Thymus (tissue), 11 donors: ENCODE data around the gene VTI1A. TPM values are rescaled to one million over a fixed set of nuclear protein-coding genes. Genes with fewer than 3 reads are reported as not detected.

Experiments
- DNase-seq, 9 donors: peaks; one replicate each; pipeline ENCODE4 v3.0.0-alpha.2; 2013; ENCODE audit warnings: low spot score in 9 of 9, low read depth in 6 of 9, missing footprints in 1 of 9
- H3K27ac ChIP-seq, 2 donors: one replicate each; pipeline ENCODE4 v1.5.1; 2013; ENCODE audit warnings: control low read depth in 1 of 2, low read depth in 1 of 2, low read length in 1 of 2, mild to moderate bottlenecking in 1 of 2, moderate library complexity in 1 of 2
- H3K27me3 ChIP-seq, 2 donors: one replicate each; pipeline ENCODE4 v1.5.1; 2013; ENCODE audit warnings: low read length in 1 of 2; ENCODE audit not compliant: control insufficient read depth in 2 of 2, insufficient read depth in 1 of 2
- H3K36me3 ChIP-seq, 2 donors: one replicate each; pipeline ENCODE4 v1.5.1; 2013; ENCODE audit warnings: low read length in 1 of 2, mild to moderate bottlenecking in 1 of 2, moderate library complexity in 1 of 2; ENCODE audit not compliant: control insufficient read depth in 2 of 2, insufficient read depth in 2 of 2
- H3K4me1 ChIP-seq, 2 donors: one replicate each; pipeline ENCODE4 v1.5.1; 2013; ENCODE audit warnings: low read length in 2 of 2; ENCODE audit not compliant: control insufficient read depth in 2 of 2, insufficient read depth in 2 of 2
- H3K4me3 ChIP-seq, 2 donors: one replicate each; pipeline ENCODE4 v1.5.1; 2013; ENCODE audit warnings: low read length in 2 of 2, control low read depth in 1 of 2, mild to moderate bottlenecking in 1 of 2
- H3K9me3 ChIP-seq, 2 donors: one replicate each; pipeline ENCODE4 v1.5.1; 2013; ENCODE audit warnings: low read length in 1 of 2, mild to moderate bottlenecking in 1 of 2; ENCODE audit not compliant: control insufficient read depth in 2 of 2, insufficient read depth in 1 of 2
- WGBS: extraction: QIAGEN DNeasy Blood & Tissue Kit; methylation state at CpG from one replicate; pipeline ENCODE4 v1.1.7; 2013; 5-methylcytosine and 5-hydroxymethylcytosine counted together
- polyA plus RNA-seq: library from polyadenylated mRNA; stranded (reverse); fragments of 200-250 nt; gene quantifications from one replicate; pipeline ENCODE4 v1.2.3, GENCODE V29; 2013
- total RNA-seq: library from RNA; stranded (reverse); fragments of 120-200 nt; gene quantifications from one replicate; pipeline ENCODE4 v1.2.4, GENCODE V29; 2013
- donor health status: healthy.

VTI1A gene
- total and polyA plus RNA-seq, 2 donors = 15.9 to 27.0 TPM

GRCh38 chr10:112797197-112797596 lies 350.2 kb downstream of the VTI1A start:
- Histone ChIP-seq H3K4me1 (peaks cover 20 to 35% of the 10 kb centered on the region in 2 donors), H3K36me3 (peaks cover 0 to 4% of the 10 kb centered on the region in 2 donors), H3K27me3 (no peaks in the 10 kb centered on the region), H3K27ac (no peak overlapping the region), H3K9me3 (peaks cover 0 to 3% of the 10 kb centered on the region in 2 donors), H3K4me3 (no peak overlapping the region)
- no peak for DNase-seq
- WGBS = over 99% methylated on average over 8 of the region's 8 CpGs

- H3K27ac ChIP-seq = no peak overlapping the region
- H3K27me3 ChIP-seq = no peaks in the 10 kb centered on the region
- H3K4me3 ChIP-seq = no peak overlapping the region
- peaks cover 0 to 3% of the 10 kb centered on the region in 2 donors for H3K9me3 ChIP-seq
- WGBS = 96% methylated on average over 9 of the region's 9 CpGs
- no peak for DNase-seq
- peaks cover 0 to 4% of the 10 kb centered on the region in 2 donors for H3K36me3 ChIP-seq
- H3K4me1 ChIP-seq = peaks cover 20 to 28% of the 10 kb centered on the region in 2 donors
These were observed 350.8 kb downstream of the VTI1A start for GRCh38 chr10:112797855-112798254.

GRCh38 chr10:112799038-112799437 lies 352.0 kb downstream of the VTI1A start:
- H3K4me3 ChIP-seq = no peak overlapping the region
- no peak for DNase-seq
- H3K4me1 ChIP-seq = peaks cover 20 to 27% of the 10 kb centered on the region in 2 donors
- peaks cover 0 to 3% of the 10 kb centered on the region in 2 donors for H3K9me3 ChIP-seq
- peaks cover 0 to 4% of the 10 kb centered on the region in 2 donors for H3K36me3 ChIP-seq
- WGBS = 97% methylated on average over 5 of the region's 5 CpGs
- H3K27ac ChIP-seq = no peak overlapping the region
- no peaks in the 10 kb centered on the region for H3K27me3 ChIP-seq

GRCh38 chr10:112799726-112800510 lies 352.9 kb downstream of the VTI1A start:
- H3K27me3 ChIP-seq = no peaks in the 10 kb centered on the region
- WGBS = 58% methylated on average over 8 of the region's 8 CpGs
- peaks cover 0 to 4% of the 10 kb centered on the region in 2 donors for H3K36me3 ChIP-seq
- peaks cover 20 to 27% of the 10 kb centered on the region in 2 donors for H3K4me1 ChIP-seq
- H3K4me3 ChIP-seq = no peak overlapping the region
- H3K9me3 ChIP-seq = peaks cover 0 to 3% of the 10 kb centered on the region in 2 donors
- H3K27ac ChIP-seq = no peak overlapping the region
- peak in 5 of 9 donors; percentile 18 to 51 (median 22) for DNase-seq

GRCh38 chr10:112801004-112801403 lies 354.0 kb downstream of the VTI1A start:
- peaks cover 20 to 27% of the 10 kb centered on the region in 2 donors for H3K4me1 ChIP-seq
- peaks cover 0 to 4% of the 10 kb centered on the region in 2 donors for H3K36me3 ChIP-seq
- peaks cover 0 to 2% of the 10 kb centered on the region in 2 donors for H3K9me3 ChIP-seq
- H3K27me3 ChIP-seq = no peaks in the 10 kb centered on the region
- no peak for DNase-seq
- H3K4me3 ChIP-seq = no peak overlapping the region
- 98% methylated on average over 3 of the region's 3 CpGs for WGBS
- H3K27ac ChIP-seq = no peak overlapping the region

- Histone ChIP-seq H3K9me3 (no peaks in the 10 kb centered on the region), H3K4me1 (peaks cover 20 to 27% of the 10 kb centered on the region in 2 donors), H3K4me3 (no peak overlapping the region), H3K36me3 (peaks cover 0 to 4% of the 10 kb centered on the region in 2 donors), H3K27ac (no peak overlapping the region), H3K27me3 (no peaks in the 10 kb centered on the region)
- DNase-seq = no peak
- WGBS = 98% methylated on average over 4 of the region's 4 CpGs
These were observed 354.7 kb downstream of the VTI1A start for GRCh38 chr10:112801748-112802147.

- peaks cover 20 to 27% of the 10 kb centered on the region in 2 donors for H3K4me1 ChIP-seq
- no peaks in the 10 kb centered on the region for H3K27me3 ChIP-seq
- peaks cover 0 to 4% of the 10 kb centered on the region in 2 donors for H3K36me3 ChIP-seq
- no peak overlapping the region for H3K4me3 ChIP-seq
- WGBS = 97% methylated on average over 5 of the region's 5 CpGs
- H3K27ac ChIP-seq = no peak overlapping the region
- no peaks in the 10 kb centered on the region for H3K9me3 ChIP-seq
- no peak for DNase-seq
These were observed 355.5 kb downstream of the VTI1A start for GRCh38 chr10:112802411-112803022.

- Histone ChIP-seq H3K36me3 (no peaks in the 10 kb centered on the region), H3K4me1 (peaks cover 11 to 14% of the 10 kb centered on the region in 2 donors), H3K27me3 (no peaks in the 10 kb centered on the region), H3K27ac (no peak overlapping the region), H3K4me3 (no peak overlapping the region), H3K9me3 (no peaks in the 10 kb centered on the region)
- WGBS = 96% methylated on average over 5 of the region's 5 CpGs
- no peak for DNase-seq
These were observed 357.0 kb downstream of the VTI1A start for GRCh38 chr10:112803961-112804401.

GRCh38 chr10:112805254-112805590 lies 358.2 kb downstream of the VTI1A start:
- Histone ChIP-seq H3K9me3 (no peaks in the 10 kb centered on the region), H3K27ac (no peak overlapping the region), H3K36me3 (no peaks in the 10 kb centered on the region), H3K4me3 (no peak overlapping the region), H3K27me3 (no peaks in the 10 kb centered on the region), H3K4me1 (peaks cover 0 to 1% of the 10 kb centered on the region in 2 donors)
- DNase-seq = no peak
- WGBS = 97% methylated on average over 4 of the region's 4 CpGs
